Keratinocyte (primary cell): ENCODE measurements around the gene CFAP299. TPM values are rescaled to one million over a fixed set of nuclear protein-coding genes. Genes with fewer than 3 reads are reported as not detected.

Experiments used
- DNase-seq: peaks from one replicate; pipeline ENCODE4 v3.0.0-alpha.2; 2011; ENCODE audit warnings: low read depth, missing footprints, low spot score
- FAIRE-seq: peaks from 2 replicates; lab custom pipeline; 2011; peaks lifted over from hg19 to GRCh38; lab: Jason Lieb, UNC
- H2AFZ ChIP-seq: 2 replicates; pipeline ENCODE4 v1.6.0; 2012; ENCODE audit warnings: low read length, control low read depth, inconsistent platforms; ENCODE audit not compliant: control insufficient read depth
- H3K27ac ChIP-seq: 2 replicates; pipeline ENCODE4 v1.5.1; 2011; ENCODE audit warnings: low read length; ENCODE audit not compliant: control insufficient read depth, insufficient read depth
- H3K27me3 ChIP-seq: 3 replicates; pipeline ENCODE4 v1.6.0; 2011; ENCODE audit warnings: low read length; ENCODE audit not compliant: control insufficient read depth, insufficient read depth; ENCODE audit errors: extremely low read depth
- H3K36me3 ChIP-seq, 2 experiments: 2 replicates in 1 of 2; 3 replicates in 1 of 2; pipeline ENCODE4 v1.5.1; 2011; ENCODE audit warnings: low read length in 2 of 2, mild to moderate bottlenecking in 1 of 2; ENCODE audit not compliant: control insufficient read depth in 2 of 2, insufficient read depth in 2 of 2; ENCODE audit errors: extremely low read depth in 1 of 2
- H3K4me1 ChIP-seq: 3 replicates; pipeline ENCODE4 v1.5.1; 2011; ENCODE audit warnings: low read length; ENCODE audit not compliant: control insufficient read depth, insufficient read depth; ENCODE audit errors: extremely low read depth
- H3K4me2 ChIP-seq: 3 replicates; pipeline ENCODE4 v1.6.0; 2011; ENCODE audit warnings: low read depth, low read length; ENCODE audit not compliant: control insufficient read depth, insufficient read depth; ENCODE audit errors: extremely low read depth
- H3K4me3 ChIP-seq, 3 experiments: fragments of 200-600 bp in 1 of 3; sonication (generic) in 1 of 3; 2 replicates in 2 of 3; 3 replicates in 1 of 3; pipeline ENCODE4 v1.5.1; 2011 to 2016; ENCODE audit warnings: low read length in 3 of 3, mild to moderate bottlenecking in 3 of 3, control low read depth in 2 of 3, inconsistent platforms in 1 of 3, low read depth in 1 of 3, mixed read lengths in 1 of 3, mixed run types in 1 of 3, moderate library complexity in 1 of 3; ENCODE audit not compliant: control insufficient read depth in 2 of 3, insufficient read depth in 2 of 3; ENCODE audit errors: extremely low read depth in 1 of 3
- H3K79me2 ChIP-seq: 2 replicates; pipeline ENCODE4 v1.6.0; 2012; ENCODE audit warnings: low read length; ENCODE audit not compliant: control insufficient read depth, insufficient read depth
- H3K9ac ChIP-seq: 3 replicates; pipeline ENCODE4 v1.6.0; 2011; ENCODE audit warnings: low read length; ENCODE audit not compliant: control insufficient read depth, insufficient read depth; ENCODE audit errors: extremely low read depth
- H3K9me1 ChIP-seq: 3 replicates; pipeline ENCODE4 v1.6.0; 2011; ENCODE audit warnings: low read length; ENCODE audit not compliant: control insufficient read depth, insufficient read depth; ENCODE audit errors: extremely low read depth
- H3K9me3 ChIP-seq: 2 replicates; pipeline ENCODE4 v1.5.1; 2012; ENCODE audit warnings: low read depth, low read length; ENCODE audit not compliant: control insufficient read depth
- H4K20me1 ChIP-seq: 3 replicates; pipeline ENCODE4 v1.6.0; 2011; ENCODE audit warnings: low read length; ENCODE audit not compliant: control insufficient read depth, insufficient read depth; ENCODE audit errors: extremely low read depth
- CTCF ChIP-seq, 3 experiments: IDR thresholded peaks in 1 of 3; conservative IDR thresholded peaks in 1 of 3; optimal IDR thresholded peaks in 1 of 3; 2 replicates in 2 of 3; 3 replicates in 1 of 3; pipeline versions ENCODE3 to v1.5.1; 2011; ENCODE audit warnings: low read length in 3 of 3, mild to moderate bottlenecking in 3 of 3, moderate library complexity in 2 of 3, control low read depth in 1 of 3, inconsistent platforms in 1 of 3; ENCODE audit not compliant: insufficient read depth in 2 of 3; ENCODE audit errors: extremely low read depth in 1 of 3
- EZH2 ChIP-seq: IDR thresholded peaks from one replicate; pipeline ENCODE4 v1.6.1; 2012; ENCODE audit warnings: inconsistent platforms, mild to moderate bottlenecking, low read length, moderate library complexity
- dilution Hi-C: fragments of 300-500 bp; cut with MboI; formaldehyde crosslinking; loops from one replicate; pipeline ENCODE4 v1.7.0; 2020; ENCODE audit warnings: low sequenced_read_pairs; ENCODE audit not compliant: extremely low pct_ligation_motif_present
- polyA plus RNA-seq, 5 experiments: library from polyadenylated mRNA; depleted of rRNA in 3 of 5; stranded (reverse) in 3 of 5; stranded (forward) in 1 of 5; unstranded in 1 of 5; fragments of >200 nt; gene quantifications; 1 replicate in 1 of 5; 2 replicates in 3 of 5; 3 replicates in 1 of 5; pipeline versions ENCODE4 v1.2.1 to v1.2.3, GENCODE V29; 2011 to 2012; ENCODE audit warnings: missing spikeins in 2 of 5, low read depth in 1 of 5, low replicate concordance in 1 of 5

CFAP299 gene
- polyA plus RNA-seq, 1 donor (not counting 4 experiments of a cell fraction or from before 2014, with no cell fraction given) = 0.14 TPM

GRCh38 chr4:80927420-80927819 is 591.9 kb downstream of the CFAP299 start:
- Histone ChIP-seq H3K36me3 (no peaks in the 10 kb centered on the region), H3K9me3 (no peaks in the 10 kb centered on the region), H3K79me2 (no peaks in the 10 kb centered on the region), H3K4me3 (no peak overlapping the region), H3K4me2 (no peak overlapping the region), H4K20me1 (no peaks in the 10 kb centered on the region), H2AFZ (no peak overlapping the region), H3K4me1 (peaks cover 5% of the 10 kb centered on the region), H3K27me3 (no peaks in the 10 kb centered on the region), H3K9ac (no peak overlapping the region), H3K27ac (no peak overlapping the region), H3K9me1 (no peaks in the 10 kb centered on the region)
- FAIRE-seq = no peak
- TF ChIP-seq CTCF (optimal IDR thresholded peaks at IDR 0.05 in 1 of 3, IDR thresholded peaks at IDR 0.05 in 1 of 3, conservative IDR thresholded peaks at IDR 0.05 in 1 of 3; ENCODE audit: extremely low read depth in 1 of 3, insufficient read depth in 2 of 3, low read length in 3 of 3) = no peak
- TF ChIP-seq EZH2 = no peak
- dilution Hi-C loops = no loop called here
- DNase-seq = no peak

GRCh38 chr4:80931631-80932081 is 596.1 kb downstream of the CFAP299 start:
- FAIRE-seq (no peak), DNase-seq (no peak)
- H3K9ac ChIP-seq = no peak overlapping the region
- TF ChIP-seq CTCF (optimal IDR thresholded peaks at IDR 0.05 in 1 of 3, IDR thresholded peaks at IDR 0.05 in 1 of 3, conservative IDR thresholded peaks at IDR 0.05 in 1 of 3; ENCODE audit: extremely low read depth in 1 of 3, insufficient read depth in 2 of 3, low read length in 3 of 3) (no peak), EZH2 (no peak)
- H2AFZ ChIP-seq = no peak overlapping the region
- no peak overlapping the region for H3K4me3 ChIP-seq
- H3K4me2 ChIP-seq = no peak overlapping the region
- H3K36me3 ChIP-seq = no peaks in the 10 kb centered on the region
- dilution Hi-C loops = no loop called here
- no peak overlapping the region for H3K27ac ChIP-seq
- peaks cover 4% of the 10 kb centered on the region for H3K4me1 ChIP-seq
- H3K9me3 ChIP-seq = no peaks in the 10 kb centered on the region
- H3K27me3 ChIP-seq = no peaks in the 10 kb centered on the region
- H3K79me2 ChIP-seq = no peaks in the 10 kb centered on the region
- H3K9me1 ChIP-seq = no peaks in the 10 kb centered on the region
- no peaks in the 10 kb centered on the region for H4K20me1 ChIP-seq
